ENCODE data around the gene FAM200B.
A peak's percentile ranks its signal among the peaks of the same experiment; 100 is the strongest.

The FAM200B gene

DNA sequence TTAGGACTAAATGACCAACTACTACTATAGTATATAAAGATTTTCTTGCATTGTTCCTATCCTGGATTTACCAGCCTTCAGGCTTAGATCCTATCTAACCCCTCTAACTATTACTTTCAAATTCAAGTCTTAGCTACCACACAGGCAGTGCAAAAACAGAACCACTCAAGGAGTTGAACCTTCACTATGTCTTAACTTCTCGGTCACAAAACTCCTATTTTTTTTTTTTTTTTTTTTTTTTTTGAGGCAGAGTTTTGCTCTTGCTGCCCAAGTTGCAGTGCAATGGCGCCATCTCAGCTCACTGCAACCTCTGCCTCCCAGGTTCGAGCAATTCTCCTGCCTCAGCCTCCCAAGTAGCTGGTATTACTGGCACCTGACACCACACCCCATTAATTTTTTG lies 6.3 kb upstream of the FAM200B start:
- Histone ChIP-seq H3K27ac (ENCODE audit: low read length) (no peak overlapping the region), H3K4me3 (ENCODE audit: low read depth in 1 of 2, low read length in 2 of 2) (no peak overlapping the region), H4K20me1 (ENCODE audit: insufficient read depth, low read length) (peaks cover 2% of the 10 kb centered on the region; the same call in 1 of the 2 replicates), H3K27me3 (ENCODE audit: insufficient read depth, low read length, poor library complexity) (no peaks in the 10 kb centered on the region), H3K4me2 (ENCODE audit: insufficient read depth, low read length) (no peak overlapping the region), H3K9me3 (ENCODE audit: insufficient read depth, low read length, severe bottlenecking) (no peaks in the 10 kb centered on the region), H2AFZ (ENCODE audit: low read depth, low read length) (no peak overlapping the region), H3K79me2 (ENCODE audit: insufficient read depth, low read length) (peaks cover 92% of the 10 kb centered on the region), H3K9ac (ENCODE audit: low read depth, low read length) (no peak overlapping the region), H3K36me3 (ENCODE audit: insufficient read depth, low read length) (peaks cover 24% of the 10 kb centered on the region), H3K4me1 (ENCODE audit: insufficient read depth, low read length) (peaks cover 36% of the 10 kb centered on the region)
- TF ChIP-seq, protein P1, sequence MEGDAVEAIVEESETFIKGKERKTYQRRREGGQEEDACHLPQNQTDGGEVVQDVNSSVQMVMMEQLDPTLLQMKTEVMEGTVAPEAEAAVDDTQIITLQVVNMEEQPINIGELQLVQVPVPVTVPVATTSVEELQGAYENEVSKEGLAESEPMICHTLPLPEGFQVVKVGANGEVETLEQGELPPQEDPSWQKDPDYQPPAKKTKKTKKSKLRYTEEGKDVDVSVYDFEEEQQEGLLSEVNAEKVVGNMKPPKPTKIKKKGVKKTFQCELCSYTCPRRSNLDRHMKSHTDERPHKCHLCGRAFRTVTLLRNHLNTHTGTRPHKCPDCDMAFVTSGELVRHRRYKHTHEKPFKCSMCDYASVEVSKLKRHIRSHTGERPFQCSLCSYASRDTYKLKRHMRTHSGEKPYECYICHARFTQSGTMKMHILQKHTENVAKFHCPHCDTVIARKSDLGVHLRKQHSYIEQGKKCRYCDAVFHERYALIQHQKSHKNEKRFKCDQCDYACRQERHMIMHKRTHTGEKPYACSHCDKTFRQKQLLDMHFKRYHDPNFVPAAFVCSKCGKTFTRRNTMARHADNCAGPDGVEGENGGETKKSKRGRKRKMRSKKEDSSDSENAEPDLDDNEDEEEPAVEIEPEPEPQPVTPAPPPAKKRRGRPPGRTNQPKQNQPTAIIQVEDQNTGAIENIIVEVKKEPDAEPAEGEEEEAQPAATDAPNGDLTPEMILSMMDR (IDR thresholded peaks at IDR 0.05; ENCODE audit: borderline replicate concordance, extremely low read depth, low read length, poor library complexity, severe bottlenecking): no peak
- TF ChIP-seq EZH2 (IDR thresholded peaks at IDR 0.05; ENCODE audit: borderline replicate concordance, low read depth, low read length, severe bottlenecking): no peak
- ATAC-seq (ENCODE audit: insufficient read depth, low read depth) (no peak), DNase-seq (no peak)

DNA sequence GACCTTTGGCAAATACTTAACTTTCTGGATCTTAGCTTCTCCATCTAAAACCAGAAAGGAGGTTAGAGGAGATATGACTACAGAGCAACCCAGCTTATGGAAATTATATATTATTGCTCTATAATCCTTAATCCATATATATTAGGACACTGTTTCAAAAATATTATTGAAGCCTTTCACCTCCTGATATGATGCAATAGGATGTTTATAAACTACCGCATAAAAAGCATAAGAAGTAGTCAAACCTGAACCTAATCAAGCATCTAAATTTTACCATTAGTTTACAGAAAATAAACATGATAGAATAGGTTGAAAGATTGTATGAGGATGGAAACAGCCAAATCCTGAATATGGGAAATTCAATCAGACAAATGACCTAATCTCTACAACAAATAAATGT lies 5.6 kb upstream of the FAM200B start:
- Histone ChIP-seq H2AFZ (ENCODE audit: low read depth, low read length) (no peak overlapping the region), H3K79me2 (ENCODE audit: insufficient read depth, low read length) (peaks cover 97% of the 10 kb centered on the region), H4K20me1 (ENCODE audit: insufficient read depth, low read length) (peaks cover 2% of the 10 kb centered on the region; the same call in 1 of the 2 replicates), H3K4me1 (ENCODE audit: insufficient read depth, low read length) (peaks cover 39% of the 10 kb centered on the region), H3K27ac (ENCODE audit: low read length) (no peak overlapping the region), H3K9me3 (ENCODE audit: insufficient read depth, low read length, severe bottlenecking) (no peaks in the 10 kb centered on the region), H3K9ac (ENCODE audit: low read depth, low read length) (no peak overlapping the region), H3K4me3 (ENCODE audit: low read depth in 1 of 2, low read length in 2 of 2) (no peak overlapping the region), H3K4me2 (ENCODE audit: insufficient read depth, low read length) (no peak overlapping the region), H3K36me3 (ENCODE audit: insufficient read depth, low read length) (peaks cover 24% of the 10 kb centered on the region), H3K27me3 (ENCODE audit: insufficient read depth, low read length, poor library complexity) (no peaks in the 10 kb centered on the region)
- no peak for ATAC-seq (ENCODE audit: insufficient read depth, low read depth)
- DNase-seq: no peak
- no peak for TF ChIP-seq EZH2 (IDR thresholded peaks at IDR 0.05; ENCODE audit: borderline replicate concordance, low read depth, low read length, severe bottlenecking)
- TF ChIP-seq, protein P1 (IDR thresholded peaks at IDR 0.05; ENCODE audit: borderline replicate concordance, extremely low read depth, low read length, poor library complexity, severe bottlenecking): no peak

DNA sequence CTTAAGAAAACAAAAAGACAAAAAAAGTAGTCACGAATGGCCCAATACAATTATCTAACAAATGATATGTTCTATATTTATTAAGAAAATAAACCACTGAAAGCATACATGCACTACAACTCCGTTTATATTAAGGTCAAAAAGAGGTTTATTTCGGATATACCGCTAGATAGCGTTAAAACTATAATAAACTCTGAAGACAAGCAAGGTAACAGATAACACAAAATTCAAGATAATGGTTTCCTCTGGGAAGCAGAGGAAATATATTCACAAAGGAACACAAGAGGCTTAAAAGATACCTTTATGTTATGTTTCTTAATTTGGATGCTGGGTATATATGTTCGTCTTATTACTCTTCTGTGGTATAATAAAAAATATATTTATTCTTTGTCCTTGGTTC lies 4.7 kb upstream of the FAM200B start:
- H3K9ac ChIP-seq (ENCODE audit: low read depth, low read length): no peak overlapping the region
- H3K27me3 ChIP-seq (ENCODE audit: insufficient read depth, low read length, poor library complexity): no peaks in the 10 kb centered on the region
- peak overlapping the region; percentile 48; the same call in 1 of the 2 replicates for H3K4me2 ChIP-seq (ENCODE audit: insufficient read depth, low read length)
- H3K4me1 ChIP-seq (ENCODE audit: insufficient read depth, low read length): peaks cover 39% of the 10 kb centered on the region
- TF ChIP-seq, protein P1 (IDR thresholded peaks at IDR 0.05; ENCODE audit: borderline replicate concordance, extremely low read depth, low read length, poor library complexity, severe bottlenecking): no peak
- no peak for TF ChIP-seq EZH2 (IDR thresholded peaks at IDR 0.05; ENCODE audit: borderline replicate concordance, low read depth, low read length, severe bottlenecking)
- H3K9me3 ChIP-seq (ENCODE audit: insufficient read depth, low read length, severe bottlenecking): no peaks in the 10 kb centered on the region
- H3K27ac ChIP-seq (ENCODE audit: low read length): no peak overlapping the region
- H4K20me1 ChIP-seq (ENCODE audit: insufficient read depth, low read length): peaks cover 2% of the 10 kb centered on the region; the same call in 1 of the 2 replicates
- no peak overlapping the region for H2AFZ ChIP-seq (ENCODE audit: low read depth, low read length)
- DNase-seq: no peak
- peaks cover 98% of the 10 kb centered on the region for H3K79me2 ChIP-seq (ENCODE audit: insufficient read depth, low read length)
- H3K4me3 ChIP-seq (ENCODE audit: low read depth in 1 of 2, low read length in 2 of 2): no peak overlapping the region
- H3K36me3 ChIP-seq (ENCODE audit: insufficient read depth, low read length): peaks cover 22% of the 10 kb centered on the region
- ATAC-seq (ENCODE audit: insufficient read depth, low read depth): no peak
